Peyer's patch (tissue), 4 donors: ENCODE data around the gene SHC1.

Experiments
- CTCF ChIP-seq, 6 experiments: fragments of 450-650 bp in 4 of 6; fragments of 200-600 bp in 2 of 6; sonication (generic) in 1 of 6; IDR thresholded peaks; one replicate each; pipeline ENCODE4 v1.5.1; 2017 to 2019; ENCODE audit warnings: antibody characterized with exemption in 6 of 6, mild to moderate bottlenecking in 3 of 6, moderate library complexity in 1 of 6
- POLR2A ChIP-seq, 2 donors: fragments of 450-650 bp; IDR thresholded peaks; one replicate each; pipeline ENCODE4 v1.5.1; 2017; ENCODE audit warnings: antibody characterized with exemption in 2 of 2, mild to moderate bottlenecking in 2 of 2, moderate library complexity in 2 of 2

GRCh38 chr1:154935749-154936554 lies 34.6 kb downstream of the SHC1 start:
- TF ChIP-seq CTCF (IDR thresholded peaks at IDR 0.05) (no peak), POLR2A (IDR thresholded peaks at IDR 0.05) (peak in 1 of 2 donors; percentile 50)
